HEK293 (cell line): ENCODE results near the gene ZNF821.

Source experiments
- CTCF ChIA-PET: fragments of 350-600 bp; formaldehyde crosslinking; extraction: SDS; loops from one replicate; lab custom pipeline; 2021; ENCODE audit warnings: antibody characterized with exemption; lab: Yijun Ruan, JAX
- POLR2A ChIA-PET: fragments of 300-600 bp; formaldehyde crosslinking; extraction: SDS; loops from one replicate; lab custom pipeline; 2020; ENCODE audit warnings: antibody characterized with exemption, inconsistent platforms; lab: Yijun Ruan, JAX
- H3K27ac ChIP-seq: fragments of 200-500 bp; sonication (Bioruptor generic); 2 replicates; pipeline ENCODE4 v1.5.1; 2014; ENCODE audit warnings: low read depth, low read length, control low read depth, inconsistent platforms; ENCODE audit errors: extremely low read depth
- H3K36me3 ChIP-seq, 2 experiments: fragments of 200-500 bp in 1 of 2; sonication (Bioruptor generic) in 1 of 2; 1 replicate in 1 of 2; 2 replicates in 1 of 2; pipeline ENCODE4 v1.5.1; 2014 to 2017; ENCODE audit warnings: inconsistent platforms in 2 of 2, low read length in 2 of 2; ENCODE audit not compliant: control insufficient read depth in 2 of 2, insufficient read depth in 1 of 2
- H3K4me1 ChIP-seq: fragments of 200-500 bp; sonication (Bioruptor generic); 2 replicates; pipeline ENCODE4 v1.5.1; 2014; ENCODE audit warnings: mild to moderate bottlenecking, low read length, inconsistent platforms; ENCODE audit not compliant: control insufficient read depth, insufficient read depth
- H3K4me3 ChIP-seq: 2 replicates; pipeline ENCODE4 v1.5.1; 2011; ENCODE audit warnings: low read depth, mild to moderate bottlenecking, control low read depth, low read length, moderate library complexity
- H3K9me3 ChIP-seq: fragments of 200-500 bp; sonication (Bioruptor generic); 2 replicates; pipeline ENCODE4 v1.5.1; 2014; ENCODE audit warnings: low read depth, low read length, inconsistent platforms; ENCODE audit not compliant: control insufficient read depth, insufficient read depth
- HOXD13 ChIP-seq: sonication (generic); formaldehyde crosslinking; IDR thresholded peaks from 2 replicates; pipeline ENCODE4 v1.8.0; 2022; ENCODE audit warnings: missing genetic modification reagents, borderline replicate concordance
- OSR2 ChIP-seq: fragments of 450-650 bp; formaldehyde crosslinking; IDR thresholded peaks from 2 replicates; pipeline ENCODE4 v1.5.1; 2016; ENCODE audit warnings: missing biosample characterization, missing genetic modification characterization
- PRDM1 ChIP-seq: fragments of 450-650 bp; formaldehyde crosslinking; IDR thresholded peaks from 2 replicates; pipeline ENCODE4; 2016; ENCODE audit warnings: missing biosample characterization, missing genetic modification characterization
- TSHZ1 ChIP-seq: fragments of 450-650 bp; formaldehyde crosslinking; IDR thresholded peaks from 2 replicates; pipeline ENCODE4 v1.5.1; 2016; ENCODE audit warnings: missing biosample characterization, missing genetic modification characterization, borderline replicate concordance
- WT1 ChIP-seq: fragments of 450-650 bp; formaldehyde crosslinking; IDR thresholded peaks from 2 replicates; pipeline ENCODE4 v1.5.1; 2016; ENCODE audit warnings: missing biosample characterization, missing genetic modification characterization
- YY2 ChIP-seq: fragments of 450-650 bp; formaldehyde crosslinking; IDR thresholded peaks from 2 replicates; pipeline ENCODE4 v1.5.1; 2016; ENCODE audit warnings: missing biosample characterization, missing genetic modification characterization
- ZBTB21 ChIP-seq: fragments of 450-650 bp; formaldehyde crosslinking; IDR thresholded peaks from 2 replicates; pipeline ENCODE4 v1.5.1; 2017; ENCODE audit warnings: missing biosample characterization, missing genetic modification characterization
- ZBTB44 ChIP-seq: fragments of 450-650 bp; IDR thresholded peaks from 2 replicates; pipeline ENCODE4 v1.5.1; 2018; ENCODE audit warnings: missing biosample characterization, mild to moderate bottlenecking, missing genetic modification characterization
- ZFP37 ChIP-seq: fragments of 450-650 bp; formaldehyde crosslinking; IDR thresholded peaks from 2 replicates; pipeline ENCODE4 v1.5.1; 2016; ENCODE audit warnings: missing biosample characterization, missing genetic modification characterization
- ZNF10 ChIP-seq: fragments of 450-650 bp; formaldehyde crosslinking; IDR thresholded peaks from 2 replicates; pipeline ENCODE4 v1.5.1; 2017; ENCODE audit warnings: missing biosample characterization, missing genetic modification characterization
- ZNF16 ChIP-seq: fragments of 450-650 bp; formaldehyde crosslinking; IDR thresholded peaks from 2 replicates; pipeline ENCODE4 v1.5.1; 2016; ENCODE audit warnings: low read depth, missing biosample characterization, missing genetic modification characterization
- ZNF23 ChIP-seq: fragments of 450-650 bp; formaldehyde crosslinking; IDR thresholded peaks from 2 replicates; pipeline ENCODE4 v1.5.1; 2016; ENCODE audit warnings: missing biosample characterization, missing genetic modification characterization, borderline replicate concordance
- ZNF324 ChIP-seq: fragments of 450-650 bp; formaldehyde crosslinking; IDR thresholded peaks from 2 replicates; pipeline ENCODE4 v1.5.1; 2016; ENCODE audit warnings: missing biosample characterization, missing genetic modification characterization
- ZNF449 ChIP-seq: fragments of 450-650 bp; formaldehyde crosslinking; IDR thresholded peaks from 2 replicates; pipeline ENCODE4 v1.5.1; 2017; ENCODE audit warnings: missing biosample characterization, mild to moderate bottlenecking, missing genetic modification characterization, moderate library complexity
- ZNF513 ChIP-seq: fragments of 450-650 bp; IDR thresholded peaks from 2 replicates; pipeline ENCODE4 v1.5.1; 2018; ENCODE audit warnings: missing biosample characterization, missing genetic modification characterization
- ZNF621 ChIP-seq: fragments of 450-650 bp; formaldehyde crosslinking; IDR thresholded peaks from 2 replicates; pipeline ENCODE4 v1.5.1; 2017; ENCODE audit warnings: missing biosample characterization, missing genetic modification characterization
- ZNF664 ChIP-seq: fragments of 450-650 bp; formaldehyde crosslinking; IDR thresholded peaks from 2 replicates; pipeline ENCODE4 v1.5.1; 2016; ENCODE audit warnings: missing biosample characterization, missing genetic modification characterization
- ZNF677 ChIP-seq: fragments of 450-650 bp; IDR thresholded peaks from 2 replicates; pipeline ENCODE4 v1.5.0; 2018; ENCODE audit warnings: missing biosample characterization, mild to moderate bottlenecking, missing genetic modification characterization, moderate library complexity
- ZNF747 ChIP-seq: fragments of 450-650 bp; formaldehyde crosslinking; IDR thresholded peaks from 2 replicates; pipeline ENCODE4 v1.5.1; 2016; ENCODE audit warnings: missing biosample characterization, missing genetic modification characterization
- ZNF791 ChIP-seq: fragments of 450-650 bp; formaldehyde crosslinking; IDR thresholded peaks from 2 replicates; pipeline ENCODE4 v1.5.1; 2016; ENCODE audit warnings: missing biosample characterization, missing genetic modification characterization
- ZNF830 ChIP-seq: fragments of 450-650 bp; IDR thresholded peaks from 2 replicates; pipeline ENCODE4 v1.5.0; 2018; ENCODE audit warnings: missing biosample characterization, missing genetic modification characterization, low read depth, mild to moderate bottlenecking, moderate library complexity
- TF ChIP-seq, protein P1 (sequence below): fragments of 450-650 bp; formaldehyde crosslinking; IDR thresholded peaks from 2 replicates; pipeline ENCODE4 v1.5.1; 2016; ENCODE audit warnings: missing biosample characterization, missing genetic modification characterization

ZNF821 gene

GRCh38 chr16:71930013-71930563 lies 46.1 kb upstream of the ZNF821 start:
- POLR2A ChIA-PET, result interaction anchor here (0.6 to 1.7 kb wide), 3 partner anchors 35 to 48 kb away, joined by 4 to 6 read pairs (median 6); partner anchors contain the start of gene IST1
- CTCF ChIA-PET, result interaction anchor here (0.6 to 2.5 kb wide), 3 partner anchors 8 to 319 kb away, joined by 3 to 17 read pairs (median 3); no protein-coding TSS in a partner anchor
- H3K9me3 ChIP-seq, result no peaks in the 10 kb centered on the region
- peaks cover 43 to 87% of the 10 kb centered on the region in 2 experiments for H3K36me3 ChIP-seq
- no peak for TF ChIP-seq ZFP37
- TF ChIP-seq ZNF677 (tag by site-specific recombination), result peak; percentile 50; the same call in 1 of the 2 replicates
- TF ChIP-seq ZNF791 (tag by site-specific recombination), result no peak
- TF ChIP-seq PRDM1 (tag by site-specific recombination), result peak; percentile 56; the same call in 1 of the 2 replicates
- TF ChIP-seq ZBTB21 (tag by site-specific recombination), result no peak
- no peak for TF ChIP-seq ZNF324 (tag by site-specific recombination)
- peak; percentile 19; the same call in 1 of the 2 replicates for TF ChIP-seq WT1 (tag by site-specific recombination)
- TF ChIP-seq, protein P1, sequence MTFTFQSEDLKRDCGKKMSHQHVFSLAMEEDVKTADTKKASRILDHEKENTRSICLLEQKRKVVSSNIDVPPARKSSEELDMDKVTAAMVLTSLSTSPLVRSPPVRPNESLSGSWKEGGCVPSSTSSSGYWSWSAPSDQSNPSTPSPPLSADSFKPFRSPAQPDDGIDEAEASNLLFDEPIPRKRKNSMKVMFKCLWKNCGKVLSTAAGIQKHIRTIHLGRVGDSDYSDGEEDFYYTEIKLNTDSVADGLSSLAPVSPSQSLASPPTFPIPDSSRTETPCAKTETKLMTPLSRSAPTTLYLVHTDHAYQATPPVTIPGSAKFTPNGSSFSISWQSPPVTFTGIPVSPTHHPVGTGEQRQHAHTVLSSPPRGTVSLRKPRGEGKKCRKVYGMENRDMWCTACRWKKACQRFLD (tag by site-specific recombination), result no peak
- H3K27ac ChIP-seq, result no peak overlapping the region
- H3K4me1 ChIP-seq, result peaks cover 20% of the 10 kb centered on the region; the same call in 1 of the 2 replicates
- H3K4me3 ChIP-seq, result no peak overlapping the region

DNA sequence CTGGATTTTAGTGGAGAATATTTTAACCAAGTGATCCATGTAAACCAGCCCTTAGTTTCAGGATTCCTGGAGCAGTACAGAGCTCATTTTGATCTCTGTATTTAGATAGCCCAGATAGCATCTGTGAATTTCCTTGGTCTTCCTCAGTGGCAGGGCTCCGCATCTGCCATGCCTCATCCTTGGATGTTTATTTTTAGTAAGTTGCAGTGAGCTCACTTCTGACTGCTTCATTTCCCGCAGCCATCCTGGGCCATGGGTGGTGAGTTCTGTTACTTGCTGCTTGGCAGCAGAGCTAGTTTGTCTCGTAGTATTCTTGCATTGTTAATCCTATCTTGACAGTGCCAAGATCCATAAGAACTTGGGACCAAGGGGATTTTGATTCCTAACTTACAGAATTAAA lies 45.1 kb upstream of the ZNF821 start:
- H3K4me1 ChIP-seq, result peaks cover 20% of the 10 kb centered on the region; the same call in 1 of the 2 replicates
- H3K36me3 ChIP-seq, result peaks cover 51 to 87% of the 10 kb centered on the region in 2 experiments
- no peaks in the 10 kb centered on the region for H3K9me3 ChIP-seq
- no peak overlapping the region for H3K27ac ChIP-seq
- H3K4me3 ChIP-seq, result no peak overlapping the region
- TF ChIP-seq ZNF16, result no peak
- TF ChIP-seq ZNF513 (tag by site-specific recombination), result peak; percentile 73
- 0 out of 2 replicates have a peak, but pooled peaks have one; percentile 17 for TF ChIP-seq ZBTB44 (tag by site-specific recombination)
- TF ChIP-seq ZNF830 (tag by site-specific recombination), result no peak
- TF ChIP-seq HOXD13 (CRISPR knock-in tag), result no peak
- TF ChIP-seq ZNF10 (tag by site-specific recombination), result peak; percentile 75; the same call in 1 of the 2 replicates
- peak; percentile 73 for TF ChIP-seq OSR2 (tag by site-specific recombination)
- CTCF ChIA-PET, result interaction anchor here (1.2 to 2.5 kb wide), 2 partner anchors 12 to 33 kb away, joined by 5 to 17 read pairs; no protein-coding TSS in a partner anchor
- POLR2A ChIA-PET, result interaction anchor here (0.9 to 1.7 kb wide), 3 partner anchors 14 to 35 kb away, joined by 3 to 6 read pairs (median 4); partner anchors contain the start of gene IST1

DNA sequence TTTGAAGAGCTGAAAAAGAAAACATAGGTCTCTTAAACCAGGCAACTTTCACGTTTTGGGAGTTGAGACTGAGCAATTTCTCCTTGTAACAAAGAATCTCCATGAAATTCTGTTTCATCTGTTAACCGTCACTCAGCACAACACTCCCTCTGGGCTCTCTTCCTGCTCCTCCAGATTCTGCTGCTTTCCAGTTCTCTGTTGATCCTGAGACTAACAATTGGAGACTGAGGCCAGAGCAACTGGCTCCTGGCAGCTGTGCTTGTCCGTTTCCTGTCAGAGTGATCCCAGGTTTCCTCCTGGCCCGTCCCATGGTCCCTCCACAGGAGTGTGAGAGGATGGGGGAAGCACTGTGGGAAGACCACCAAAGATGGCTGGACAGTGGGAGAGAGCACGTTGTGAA lies 43.8 kb upstream of the ZNF821 start:
- CTCF ChIA-PET, result interaction anchor here (0.6 kb wide), 1 partner anchor 17 kb away, joined by 3 read pairs; no protein-coding TSS in a partner anchor
- no peak overlapping the region; the same call in 1 of the 2 replicates for H3K27ac ChIP-seq
- POLR2A ChIA-PET, result no interaction called here
- peaks cover 20% of the 10 kb centered on the region; the same call in 1 of the 2 replicates for H3K4me1 ChIP-seq
- no peaks in the 10 kb centered on the region for H3K9me3 ChIP-seq
- H3K4me3 ChIP-seq, result no peak overlapping the region
- peaks cover 55 to 87% of the 10 kb centered on the region in 2 experiments for H3K36me3 ChIP-seq
- TF ChIP-seq ZNF747 (tag by site-specific recombination) (no peak), ZNF449 (tag by site-specific recombination) (no peak), ZNF23 (no peak), TSHZ1 (no peak), ZNF664 (tag by site-specific recombination) (no peak), YY2 (tag by site-specific recombination) (no peak), ZNF621 (tag by site-specific recombination) (no peak)
